ENCODE measurements around the gene TSHZ3.

Gene TSHZ3

GRCh38 chr19:31330761-31331160, 18.5 kb downstream of the TSHZ3 start:
- DNase-seq (ENCODE audit: insufficient read length, low spot score) = no peak
- TF ChIP-seq, protein P1, sequence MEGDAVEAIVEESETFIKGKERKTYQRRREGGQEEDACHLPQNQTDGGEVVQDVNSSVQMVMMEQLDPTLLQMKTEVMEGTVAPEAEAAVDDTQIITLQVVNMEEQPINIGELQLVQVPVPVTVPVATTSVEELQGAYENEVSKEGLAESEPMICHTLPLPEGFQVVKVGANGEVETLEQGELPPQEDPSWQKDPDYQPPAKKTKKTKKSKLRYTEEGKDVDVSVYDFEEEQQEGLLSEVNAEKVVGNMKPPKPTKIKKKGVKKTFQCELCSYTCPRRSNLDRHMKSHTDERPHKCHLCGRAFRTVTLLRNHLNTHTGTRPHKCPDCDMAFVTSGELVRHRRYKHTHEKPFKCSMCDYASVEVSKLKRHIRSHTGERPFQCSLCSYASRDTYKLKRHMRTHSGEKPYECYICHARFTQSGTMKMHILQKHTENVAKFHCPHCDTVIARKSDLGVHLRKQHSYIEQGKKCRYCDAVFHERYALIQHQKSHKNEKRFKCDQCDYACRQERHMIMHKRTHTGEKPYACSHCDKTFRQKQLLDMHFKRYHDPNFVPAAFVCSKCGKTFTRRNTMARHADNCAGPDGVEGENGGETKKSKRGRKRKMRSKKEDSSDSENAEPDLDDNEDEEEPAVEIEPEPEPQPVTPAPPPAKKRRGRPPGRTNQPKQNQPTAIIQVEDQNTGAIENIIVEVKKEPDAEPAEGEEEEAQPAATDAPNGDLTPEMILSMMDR (IDR thresholded peaks at IDR 0.05; ENCODE audit: insufficient read depth, missing control alignments) = no peak
- no peak for FAIRE-seq

DNA sequence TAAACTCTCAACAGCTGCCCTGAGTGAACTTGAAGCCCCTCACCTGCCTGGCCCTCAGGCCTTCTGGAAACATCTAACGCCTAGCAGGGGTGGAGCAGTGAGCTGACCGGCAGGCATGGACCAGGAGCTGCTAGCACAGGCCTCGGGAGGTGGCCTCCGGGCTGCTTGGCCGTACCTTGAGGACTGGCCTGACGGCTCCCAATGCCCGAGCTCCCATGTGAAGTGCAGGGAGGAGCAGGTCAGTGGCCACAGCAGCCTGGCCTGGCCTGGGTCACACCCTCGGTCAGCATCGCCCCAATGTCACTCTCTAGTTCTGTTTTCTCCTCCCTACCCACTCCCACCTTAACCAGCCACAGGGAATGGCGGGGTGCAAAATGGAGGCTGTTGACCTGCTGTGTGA, 19.0 kb downstream of the TSHZ3 start:
- DNase-seq (ENCODE audit: insufficient read length, low spot score) (no peak), FAIRE-seq (no peak)
- TF ChIP-seq, protein P1 (IDR thresholded peaks at IDR 0.05; ENCODE audit: insufficient read depth, missing control alignments) = no peak

DNA sequence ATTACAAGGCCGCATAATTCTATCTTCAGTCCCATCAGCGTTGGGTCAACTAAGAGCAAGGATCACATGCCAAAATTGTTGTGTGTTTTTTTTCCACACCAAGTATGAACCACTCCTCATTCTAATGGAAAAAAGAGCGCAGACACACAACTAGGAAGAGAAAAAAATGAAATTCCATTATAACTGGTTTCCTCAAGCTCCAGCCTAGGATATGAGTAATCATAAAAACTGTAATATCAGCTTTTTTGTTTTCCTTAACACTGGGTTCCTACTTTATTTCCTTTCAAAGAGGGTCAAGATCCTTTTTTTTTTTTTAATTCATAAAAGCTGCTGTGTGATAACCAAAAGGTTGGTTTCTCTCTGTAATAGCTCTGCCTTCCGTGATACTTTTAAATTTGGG, 19.4 kb downstream of the TSHZ3 start:
- TF ChIP-seq, protein P1 (IDR thresholded peaks at IDR 0.05; ENCODE audit: insufficient read depth, missing control alignments) = no peak
- no peak for DNase-seq (ENCODE audit: insufficient read length, low spot score)
- no peak for FAIRE-seq

DNA sequence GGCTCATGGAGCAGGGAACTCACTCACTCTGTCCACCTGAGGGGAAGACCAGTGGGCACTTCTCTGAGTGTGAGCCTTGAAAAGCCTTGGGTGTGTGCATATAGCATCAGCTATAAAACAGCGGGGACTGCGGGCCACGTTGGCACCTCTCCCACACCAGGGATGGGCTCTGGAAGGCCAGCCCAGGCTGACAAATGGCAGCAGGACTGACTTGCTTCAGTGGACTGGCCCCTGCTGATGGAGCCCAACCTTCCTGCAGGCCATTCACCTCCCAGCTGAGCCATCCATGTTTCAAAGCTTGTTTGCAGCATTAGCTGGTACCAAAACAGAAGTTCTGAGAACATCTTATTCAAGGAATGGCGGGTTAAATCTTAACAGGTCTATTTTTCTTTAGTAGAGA, 21.0 kb downstream of the TSHZ3 start:
- DNase-seq (ENCODE audit: insufficient read length, low spot score) = no peak
- no peak for FAIRE-seq
- TF ChIP-seq, protein P1 (IDR thresholded peaks at IDR 0.05; ENCODE audit: insufficient read depth, missing control alignments) = no peak

DNA sequence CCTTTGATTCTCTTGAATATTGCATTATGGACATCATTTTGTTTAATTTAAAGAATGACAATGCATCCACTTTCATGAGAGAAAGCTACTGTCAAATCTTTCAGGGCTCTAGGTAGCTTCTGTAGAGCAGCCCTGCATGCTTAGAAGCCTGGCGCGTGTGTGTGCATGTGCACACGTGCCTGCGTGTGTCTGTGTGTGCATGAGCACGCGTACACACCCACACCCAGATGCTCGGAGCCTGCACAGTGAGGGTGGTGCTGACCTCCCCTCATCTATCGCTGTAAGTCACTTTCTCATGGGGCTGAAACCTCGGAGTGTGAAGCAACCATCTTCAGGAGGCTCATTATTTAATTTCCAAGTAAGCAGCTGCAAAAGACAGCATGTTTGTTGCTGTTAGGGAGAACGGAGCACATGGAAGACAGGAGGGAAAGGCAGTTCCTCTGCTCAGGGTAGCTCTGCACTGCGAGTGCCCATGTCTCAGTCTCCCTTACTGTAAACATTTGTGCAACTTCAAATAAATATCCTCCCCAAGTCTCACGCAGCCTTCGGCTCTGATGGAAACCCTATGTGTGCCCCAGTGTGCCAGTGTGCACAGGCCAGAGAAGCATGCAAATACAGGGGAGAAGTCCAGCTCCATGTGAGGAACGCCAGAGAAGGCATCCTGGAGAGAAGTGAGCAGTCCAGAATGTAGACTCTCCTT, 22.8 kb downstream of the TSHZ3 start:
- TF ChIP-seq, protein P1 (IDR thresholded peaks at IDR 0.05; ENCODE audit: insufficient read depth, missing control alignments) = no peak
- FAIRE-seq (no peak), DNase-seq (ENCODE audit: insufficient read length, low spot score) (no peak)

GRCh38 chr19:31325342-31325741, 23.9 kb downstream of the TSHZ3 start:
- TF ChIP-seq, protein P1 (IDR thresholded peaks at IDR 0.05; ENCODE audit: insufficient read depth, missing control alignments) = no peak
- FAIRE-seq = no peak
- DNase-seq (ENCODE audit: insufficient read length, low spot score) = no peak

- no peak for DNase-seq (ENCODE audit: insufficient read length, low spot score)
- no peak for FAIRE-seq
- TF ChIP-seq, protein P1 (IDR thresholded peaks at IDR 0.05; ENCODE audit: insufficient read depth, missing control alignments) = no peak
These were observed 29.8 kb downstream of the TSHZ3 start for GRCh38 chr19:31319465-31319864.

All from D721Med (cell line).